GM21723 (cell line): ENCODE results near the gene EFCAB8.

ENCODE experiments used
- ATAC-seq: cut with Tn5 transposase; IDR thresholded peaks from one replicate; pipeline ENCODE4 v1.9.1; 2021; ENCODE audit warnings: mild to moderate bottlenecking, moderate library complexity; ENCODE audit not compliant: unreplicated experiment

The EFCAB8 gene

GRCh38 chr20:33005908-33006775 lies 147.4 kb downstream of the EFCAB8 start:
- ATAC-seq: no peak

- no peak for ATAC-seq
Measured at GRCh38 chr20:33006776-33007375, 148.2 kb downstream of the EFCAB8 start.

GRCh38 chr20:33007376-33008335 lies 148.9 kb downstream of the EFCAB8 start, which contains the start of gene BPIFB2:
BPIFB2 (plus strand) TSS chr20:33007704; CDS start chr20:33008575, 871 bp downstream.
- ATAC-seq: no peak

DNA sequence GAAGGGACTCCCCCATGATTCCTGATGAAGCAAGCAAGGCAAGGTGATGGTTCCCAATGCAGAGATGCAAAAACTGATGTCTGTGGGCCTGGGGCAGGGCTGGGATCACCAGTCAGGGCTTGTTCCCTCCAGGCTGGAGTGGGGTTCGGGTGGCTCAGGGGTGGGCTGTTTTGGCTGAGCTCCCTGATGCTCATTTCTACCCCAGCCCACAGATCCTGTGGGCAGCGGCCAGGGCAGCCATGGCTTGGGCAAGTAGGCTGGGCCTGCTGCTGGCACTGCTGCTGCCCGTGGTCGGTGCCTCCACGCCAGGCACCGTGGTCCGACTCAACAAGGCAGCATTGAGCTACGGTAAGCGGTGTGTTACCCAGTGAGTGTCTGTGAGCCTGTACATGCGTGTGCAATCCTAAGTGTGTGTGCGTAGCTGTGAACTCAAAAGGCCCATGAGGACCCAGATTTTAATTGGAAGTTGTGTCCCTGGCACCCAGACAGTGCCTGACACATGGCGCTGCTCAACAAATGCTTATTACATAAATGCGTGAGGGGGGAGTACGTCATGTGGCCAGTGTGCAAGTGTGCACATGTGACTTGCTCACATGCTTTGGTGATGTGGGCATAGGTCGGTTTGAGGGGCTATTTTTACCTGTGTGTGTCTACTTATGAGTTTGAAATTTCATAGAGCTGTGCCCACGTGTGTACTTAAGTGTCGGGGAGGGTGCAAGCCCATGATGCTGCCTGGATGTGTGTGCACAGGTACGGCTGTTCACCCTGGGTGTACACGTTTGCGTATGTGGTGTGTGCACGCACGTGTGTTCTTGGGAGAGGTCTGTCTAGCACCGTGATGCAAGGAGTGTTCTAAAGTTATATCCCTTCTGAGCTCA lies 149.9 kb downstream of the EFCAB8 start:
- ATAC-seq: no peak

DNA sequence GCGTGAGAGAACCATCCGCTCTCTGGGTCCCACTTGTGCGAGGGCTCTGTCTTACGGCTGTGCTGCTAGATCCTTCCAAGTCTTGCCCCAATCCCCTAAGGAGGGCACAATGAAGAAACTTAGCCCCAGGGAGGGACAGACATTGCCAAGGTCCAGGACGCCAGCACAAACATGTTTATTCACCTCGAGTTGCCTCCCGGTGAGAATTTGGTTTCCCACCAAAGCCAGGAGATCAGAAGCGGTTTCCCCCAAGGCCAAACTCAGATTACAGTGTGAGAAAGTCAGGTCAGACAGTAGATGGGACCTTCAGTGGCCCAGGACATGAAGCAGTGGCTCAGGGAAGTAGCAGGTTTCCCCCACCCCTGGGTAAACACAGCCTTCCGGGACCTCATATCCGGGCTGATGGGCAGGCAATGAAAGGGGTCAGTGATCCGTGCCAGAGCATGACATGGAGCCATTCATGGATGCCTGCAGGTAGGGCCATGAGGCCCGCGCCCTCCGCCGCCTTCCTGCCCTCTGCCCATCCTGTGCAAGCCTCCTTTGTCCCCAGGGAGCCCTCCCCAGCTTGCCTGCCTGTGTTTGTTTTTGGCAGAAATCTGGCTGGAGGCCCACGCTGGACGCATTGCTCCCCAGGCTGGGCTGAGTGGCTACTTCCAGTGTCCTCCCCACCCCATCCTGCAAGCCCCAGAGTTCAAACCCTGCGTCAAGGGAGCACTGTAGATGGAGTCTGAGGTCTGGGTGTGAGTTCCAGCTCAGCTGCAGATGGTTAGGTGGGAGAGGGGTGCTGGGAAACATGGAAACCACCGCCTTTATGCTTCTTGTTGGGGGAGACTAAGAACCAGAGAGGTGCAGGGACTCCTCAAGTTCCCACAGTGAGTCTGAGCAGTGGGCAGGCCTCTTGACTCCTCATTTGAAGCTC lies 150.8 kb downstream of the EFCAB8 start:
- ATAC-seq: no peak

DNA sequence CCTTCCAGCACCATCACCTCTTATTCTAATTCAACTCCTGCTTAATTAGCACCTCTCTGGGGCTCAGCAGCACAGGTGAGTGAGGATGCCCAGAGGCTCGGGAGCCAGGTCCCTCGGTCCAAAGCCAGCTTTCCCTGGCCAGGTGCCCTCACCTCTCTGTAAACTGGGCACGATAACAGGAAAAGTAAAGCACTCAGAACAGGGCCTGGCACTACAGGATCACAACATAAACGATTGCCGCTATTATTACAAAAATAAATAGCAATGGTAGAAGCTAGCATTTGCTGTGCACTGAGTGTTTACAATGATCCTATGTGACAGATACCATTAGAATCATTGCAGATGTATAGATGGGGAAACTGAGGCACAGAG lies 151.4 kb downstream of the EFCAB8 start:
- ATAC-seq: no peak

- no peak for ATAC-seq
Measured at GRCh38 chr20:33010674-33011449, 152.1 kb downstream of the EFCAB8 start.
